Measurements from ENCODE around the gene TUBB2A. TPM values are rescaled to one million over a fixed set of nuclear protein-coding genes. Genes with fewer than 3 reads are reported as not detected.
"Not testable (repeated sequence)": the region's sequence is repeated elsewhere in the genome, so short reads cannot be mapped to it uniquely, and the experiment has no call there.

TUBB2A gene
- total RNA-seq, 6 experiments from 2014 or later = 32.8 to 136 (median 83.8) TPM

DNA sequence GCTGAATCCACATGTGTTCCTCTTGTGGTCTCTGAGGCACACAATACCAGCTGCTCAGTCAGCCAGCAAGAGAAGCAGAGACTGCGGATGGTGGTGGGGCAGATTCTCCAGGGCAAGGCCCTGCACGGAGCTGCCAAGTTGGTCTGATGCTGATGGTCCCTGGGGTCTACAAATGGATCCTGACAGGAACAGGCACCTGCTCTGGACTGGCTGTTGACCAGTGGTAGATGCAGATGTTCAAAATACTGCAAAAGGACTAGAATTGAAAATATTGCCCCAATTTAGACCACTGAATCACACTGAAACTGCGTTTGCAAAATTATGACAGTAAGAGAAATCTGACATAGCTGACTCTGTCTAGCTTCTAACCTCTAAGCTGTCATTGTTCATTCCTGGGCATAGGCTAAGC is 29.6 kb upstream of the TUBB2A start:
- H3K4me3 ChIP-seq = no peak overlapping the region
- DNase-seq (no peak), ATAC-seq (no peak)
- no peaks in the 10 kb centered on the region for H3K27me3 ChIP-seq
- H3K9me3 ChIP-seq = no peaks in the 10 kb centered on the region
- no peaks in the 10 kb centered on the region for H3K36me3 ChIP-seq
- no peaks in the 10 kb centered on the region for H3K4me1 ChIP-seq
- 96% methylated on average over 3 of the region's 3 CpGs for WGBS (ENCODE audit: insufficient coverage, low coverage, low lambda C conversion rate, missing lambda C conversion rate)
- intact Hi-C loops (cut with DNase I) = no loop called here
- H3K27ac ChIP-seq = no peak overlapping the region
- no peak for TF ChIP-seq POLR2A (IDR thresholded peaks at IDR 0.05)
- TF ChIP-seq, protein P1, sequence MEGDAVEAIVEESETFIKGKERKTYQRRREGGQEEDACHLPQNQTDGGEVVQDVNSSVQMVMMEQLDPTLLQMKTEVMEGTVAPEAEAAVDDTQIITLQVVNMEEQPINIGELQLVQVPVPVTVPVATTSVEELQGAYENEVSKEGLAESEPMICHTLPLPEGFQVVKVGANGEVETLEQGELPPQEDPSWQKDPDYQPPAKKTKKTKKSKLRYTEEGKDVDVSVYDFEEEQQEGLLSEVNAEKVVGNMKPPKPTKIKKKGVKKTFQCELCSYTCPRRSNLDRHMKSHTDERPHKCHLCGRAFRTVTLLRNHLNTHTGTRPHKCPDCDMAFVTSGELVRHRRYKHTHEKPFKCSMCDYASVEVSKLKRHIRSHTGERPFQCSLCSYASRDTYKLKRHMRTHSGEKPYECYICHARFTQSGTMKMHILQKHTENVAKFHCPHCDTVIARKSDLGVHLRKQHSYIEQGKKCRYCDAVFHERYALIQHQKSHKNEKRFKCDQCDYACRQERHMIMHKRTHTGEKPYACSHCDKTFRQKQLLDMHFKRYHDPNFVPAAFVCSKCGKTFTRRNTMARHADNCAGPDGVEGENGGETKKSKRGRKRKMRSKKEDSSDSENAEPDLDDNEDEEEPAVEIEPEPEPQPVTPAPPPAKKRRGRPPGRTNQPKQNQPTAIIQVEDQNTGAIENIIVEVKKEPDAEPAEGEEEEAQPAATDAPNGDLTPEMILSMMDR (IDR thresholded peaks at IDR 0.05) = no peak

DNA sequence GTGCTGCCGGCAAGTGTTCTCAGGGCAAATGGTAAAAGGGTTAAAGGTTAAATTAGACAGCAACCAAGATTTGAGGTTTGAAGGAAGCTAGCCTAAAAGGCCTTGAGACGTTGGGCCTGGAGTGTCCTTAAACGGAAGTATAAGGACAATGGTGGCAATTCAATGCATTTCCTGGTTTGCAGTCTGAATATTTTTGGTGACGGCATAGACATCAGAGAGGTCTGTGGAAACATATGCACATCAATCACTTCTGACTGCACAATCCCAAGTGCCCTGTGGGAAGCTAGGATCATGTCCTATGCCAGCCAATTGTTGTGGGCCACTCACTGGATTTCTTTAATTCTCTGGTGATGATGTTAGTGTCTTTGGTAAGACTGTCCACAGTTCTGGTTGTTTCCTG is 25.7 kb upstream of the TUBB2A start:
- H3K9me3 ChIP-seq = no peaks in the 10 kb centered on the region
- no peaks in the 10 kb centered on the region for H3K27me3 ChIP-seq
- no peaks in the 10 kb centered on the region for H3K4me1 ChIP-seq
- ATAC-seq (no peak), DNase-seq (no peak)
- no peaks in the 10 kb centered on the region for H3K36me3 ChIP-seq
- TF ChIP-seq POLR2A (IDR thresholded peaks at IDR 0.05) = no peak
- TF ChIP-seq, protein P1 (IDR thresholded peaks at IDR 0.05) = no peak
- intact Hi-C loops (cut with DNase I) = no loop called here
- 60% methylated on average over 3 of the region's 4 CpGs for WGBS (ENCODE audit: insufficient coverage, low coverage, low lambda C conversion rate, missing lambda C conversion rate)
- no peak overlapping the region for H3K27ac ChIP-seq
- H3K4me3 ChIP-seq = no peak overlapping the region

DNA sequence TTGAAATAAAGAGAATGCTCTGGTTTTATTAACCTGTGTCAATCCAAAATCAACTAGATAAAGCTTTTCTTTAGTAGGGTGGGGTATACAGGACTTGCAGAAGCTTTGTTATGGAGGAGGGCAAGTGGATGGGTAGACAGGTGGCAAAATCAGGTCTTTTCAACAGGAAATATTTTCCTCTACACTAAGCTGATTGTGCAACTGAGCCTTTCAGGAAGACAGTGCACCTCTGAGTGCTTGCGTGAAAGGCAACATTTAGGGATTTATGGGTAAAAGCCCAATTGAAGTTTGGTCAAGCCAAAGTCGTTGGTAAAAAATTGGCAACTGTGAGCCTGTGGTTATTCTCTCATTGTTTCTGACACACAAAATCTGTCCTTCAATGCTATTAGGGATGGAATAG is 23.8 kb upstream of the TUBB2A start:
- TF ChIP-seq, protein P1 (IDR thresholded peaks at IDR 0.05) = no peak
- TF ChIP-seq POLR2A (IDR thresholded peaks at IDR 0.05) = no peak
- Histone ChIP-seq H3K4me1 (no peaks in the 10 kb centered on the region), H3K36me3 (no peaks in the 10 kb centered on the region), H3K4me3 (no peak overlapping the region), H3K27ac (no peak overlapping the region), H3K9me3 (no peaks in the 10 kb centered on the region), H3K27me3 (no peaks in the 10 kb centered on the region)
- intact Hi-C loops (cut with DNase I) = no loop called here
- WGBS (ENCODE audit: insufficient coverage, low coverage, low lambda C conversion rate, missing lambda C conversion rate) = 55% methylated on average over 2 of the region's 2 CpGs
- DNase-seq (no peak), ATAC-seq (no peak)

DNA sequence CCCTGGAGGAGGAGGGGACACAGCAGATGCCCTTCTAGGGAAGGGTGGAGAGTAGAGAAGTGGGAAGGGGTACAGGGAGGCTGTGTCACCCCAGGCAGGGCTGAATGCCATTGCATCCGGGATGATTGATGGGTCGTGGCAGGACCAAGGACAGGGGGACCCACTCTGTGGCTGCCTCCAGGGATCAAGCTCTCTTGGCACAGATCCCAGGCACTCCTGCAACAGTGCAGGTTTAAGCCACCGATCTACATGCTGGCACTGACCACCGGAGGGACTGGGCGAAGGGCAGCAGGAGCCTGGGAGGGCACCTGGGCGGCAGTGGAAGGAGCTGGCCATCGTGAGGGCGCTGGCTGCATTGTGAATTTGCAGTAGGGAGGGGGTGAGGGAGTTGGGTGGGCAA is 22.6 kb upstream of the TUBB2A start:
- H3K9me3 ChIP-seq; H3K4me3 ChIP-seq; H3K27me3 ChIP-seq; H3K4me1 ChIP-seq; intact Hi-C loops (cut with DNase I); H3K27ac ChIP-seq; H3K36me3 ChIP-seq; DNase-seq: not testable (repeated sequence)
- 80% methylated on average over 1 of the region's 8 CpGs for WGBS (ENCODE audit: insufficient coverage, low coverage, low lambda C conversion rate, missing lambda C conversion rate)
- ATAC-seq = peak; percentile 61 to 83 (median 62)

DNA sequence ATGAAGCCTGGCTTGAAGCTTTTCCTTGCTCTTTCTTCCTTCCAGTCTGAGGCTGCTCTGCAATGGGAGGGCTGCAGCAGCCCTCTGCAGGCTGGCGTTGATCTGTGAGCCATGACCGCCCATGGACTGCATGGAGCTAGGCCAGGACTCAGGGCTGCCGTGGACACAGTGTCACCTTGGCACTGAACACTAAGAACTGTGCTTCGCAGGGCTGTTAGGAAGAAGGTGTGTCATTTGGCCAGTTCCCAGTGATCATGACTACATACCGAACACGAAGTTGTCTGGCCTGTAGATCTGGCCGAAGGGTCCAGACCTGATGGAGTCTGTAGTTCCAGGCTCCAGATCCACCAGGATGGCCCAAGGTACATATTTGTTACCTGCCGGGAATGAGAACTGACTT is 21.3 kb upstream of the TUBB2A start:
- H3K27me3 ChIP-seq; H3K4me3 ChIP-seq; H3K9me3 ChIP-seq; H3K27ac ChIP-seq; H3K4me1 ChIP-seq; H3K36me3 ChIP-seq; intact Hi-C loops (cut with DNase I); DNase-seq: not testable (repeated sequence)
- 77% methylated on average over 6 of the region's 8 CpGs for WGBS (ENCODE audit: insufficient coverage, low coverage, low lambda C conversion rate, missing lambda C conversion rate)
- ATAC-seq = peak in 3 of 4 donors; percentile 50 to 56 (median 54)
